PC-9 (cell line): ENCODE results near the gene SMIM12. TPM values are rescaled to one million over a fixed set of nuclear protein-coding genes. Genes with fewer than 3 reads are reported as not detected.
"Not testable (repeated sequence)": the region's sequence is repeated elsewhere in the genome, so short reads cannot be mapped to it uniquely, and the experiment has no call there.

Experiments used
- BruUV-seq: library from RNA; stranded (reverse); fragments of 400-500 nt; replicated peaks from 2 replicates; lab custom pipeline; 2021; lab: Mats Ljungman, UMichigan
- CTCF ChIA-PET: fragments of 300-600 bp; sonication (Branson Sonifier 250); formaldehyde crosslinking; loops from one replicate; lab custom pipeline; 2022; ENCODE audit warnings: antibody characterized with exemption; lab: Charles Lee
- POLR2A ChIA-PET: fragments of 300-600 bp; sonication (Branson Sonifier 250); formaldehyde crosslinking; loops from one replicate; lab custom pipeline; 2022; ENCODE audit warnings: antibody characterized with exemption; ENCODE audit not compliant: unreplicated experiment; lab: Charles Lee
- DNase-seq, 2 experiments: peaks; one replicate each; pipeline versions ENCODE4 v3.0.0 to v3.0.0-alpha.2; 2015 to 2022; ENCODE audit warnings: mixed read lengths in 1 of 2
- H2AFZ ChIP-seq: fragments of 200-600 bp; sonication (generic); 2 replicates; pipeline ENCODE4 v1.8.1; 2017; ENCODE audit warnings: antibody characterized with exemption
- H3F3A ChIP-seq: fragments of 200-600 bp; sonication (generic); 2 replicates; pipeline ENCODE4 v1.8.1; 2017; ENCODE audit warnings: antibody characterized with exemption, mild to moderate bottlenecking, low read depth; ENCODE audit not compliant: insufficient read depth
- H3K27ac ChIP-seq: fragments of 200-600 bp; sonication (generic); 2 replicates; pipeline ENCODE4 v1.6.1; 2016; ENCODE audit warnings: mixed run types
- H3K27me3 ChIP-seq: fragments of 200-600 bp; sonication (generic); 2 replicates; pipeline ENCODE4 v1.6.1; 2016; ENCODE audit warnings: low read depth, mixed run types; ENCODE audit not compliant: insufficient read depth
- H3K36me3 ChIP-seq: fragments of 200-600 bp; sonication (generic); 2 replicates; pipeline ENCODE4 v1.6.1; 2016; ENCODE audit warnings: low read depth, mixed run types
- H3K4me1 ChIP-seq: fragments of 200-600 bp; sonication (generic); replicated peaks from 2 replicates; pipeline ENCODE4 v1.6.1; 2016; ENCODE audit warnings: mixed run types; ENCODE audit not compliant: insufficient read depth
- H3K4me2 ChIP-seq: fragments of 200-600 bp; sonication (generic); 2 replicates; pipeline ENCODE4 v1.6.1; 2017; ENCODE audit warnings: mixed run types
- H3K4me3 ChIP-seq: fragments of 200-600 bp; sonication (generic); 2 replicates; pipeline ENCODE4 v1.6.1; 2016; ENCODE audit warnings: mixed run types
- H3K79me2 ChIP-seq: fragments of 200-600 bp; sonication (generic); 2 replicates; pipeline ENCODE4 v1.6.1; 2017; ENCODE audit warnings: low read depth, mixed run types
- H3K9me2 ChIP-seq: fragments of 200-600 bp; sonication (generic); 2 replicates; pipeline ENCODE4 v1.8.1; 2017; ENCODE audit warnings: mild to moderate bottlenecking; ENCODE audit not compliant: insufficient read depth
- H3K9me3 ChIP-seq: fragments of 200-600 bp; sonication (generic); 2 replicates; pipeline ENCODE4 v1.8.1; 2016; ENCODE audit warnings: low read depth; ENCODE audit not compliant: insufficient read depth
- H4K20me1 ChIP-seq: fragments of 200-600 bp; sonication (generic); 2 replicates; pipeline ENCODE4 v1.8.1; 2017; ENCODE audit not compliant: insufficient read depth
- EZH2 ChIP-seq: fragments of 200-600 bp; sonication (generic); IDR thresholded peaks from 2 replicates; pipeline ENCODE4 v1.8.0; 2017; ENCODE audit warnings: antibody characterized with exemption, low read depth
- intact Hi-C: fragments of 100-400 bp; cut with micrococcal nuclease; formaldehyde crosslinking; loops from one replicate; pipeline ENCODE4 v1.10.0; 2022; ENCODE audit not compliant: unreplicated experiment
- total RNA-seq: library from RNA; stranded (reverse); gene quantifications from 2 replicates; pipeline ENCODE4 v1.2.3, GENCODE V29; 2021
- TF ChIP-seq, protein P1 (sequence below): fragments of 200-600 bp; sonication (generic); conservative IDR thresholded peaks from 2 replicates; pipeline ENCODE4 v1.6.1; 2017; ENCODE audit warnings: mixed run types, antibody characterized with exemption, mild to moderate bottlenecking, moderate library complexity

SMIM12 gene
- total RNA-seq, 1 experiment from 2014 or later, result 17.4 TPM

DNA sequence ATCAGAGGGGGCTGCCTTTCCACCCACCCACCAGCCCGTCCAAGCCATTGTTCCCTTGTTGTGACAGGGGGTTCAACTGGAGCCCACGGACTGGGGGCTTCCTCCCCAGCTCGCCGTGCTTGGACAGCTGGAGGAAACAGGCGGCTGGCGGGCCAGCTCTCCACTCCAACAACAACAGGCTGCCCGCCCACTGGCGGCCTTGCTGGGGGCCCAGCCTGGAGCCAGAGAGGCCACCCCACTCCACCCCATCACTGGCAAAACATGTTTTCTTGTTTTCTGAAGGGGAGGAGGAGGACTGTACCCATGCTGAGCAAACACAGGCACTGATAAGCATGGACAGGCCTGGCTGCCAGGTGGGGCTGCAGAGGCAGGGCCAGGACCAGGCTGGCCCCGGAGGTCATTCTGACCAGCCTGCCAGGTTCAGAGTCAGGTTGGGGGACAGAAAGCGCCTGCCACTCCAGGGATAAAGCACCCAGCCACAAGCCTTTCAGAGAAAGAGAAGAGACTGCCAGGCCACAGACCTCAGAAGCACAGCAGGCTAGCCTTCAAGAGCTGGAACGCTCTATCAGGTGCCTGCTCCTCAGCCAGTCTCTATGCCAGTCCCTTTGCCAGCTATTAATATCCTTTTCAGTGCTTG lies 34.0 kb downstream of the SMIM12 start:
- TF ChIP-seq EZH2, result no peak
- TF ChIP-seq, protein P1, sequence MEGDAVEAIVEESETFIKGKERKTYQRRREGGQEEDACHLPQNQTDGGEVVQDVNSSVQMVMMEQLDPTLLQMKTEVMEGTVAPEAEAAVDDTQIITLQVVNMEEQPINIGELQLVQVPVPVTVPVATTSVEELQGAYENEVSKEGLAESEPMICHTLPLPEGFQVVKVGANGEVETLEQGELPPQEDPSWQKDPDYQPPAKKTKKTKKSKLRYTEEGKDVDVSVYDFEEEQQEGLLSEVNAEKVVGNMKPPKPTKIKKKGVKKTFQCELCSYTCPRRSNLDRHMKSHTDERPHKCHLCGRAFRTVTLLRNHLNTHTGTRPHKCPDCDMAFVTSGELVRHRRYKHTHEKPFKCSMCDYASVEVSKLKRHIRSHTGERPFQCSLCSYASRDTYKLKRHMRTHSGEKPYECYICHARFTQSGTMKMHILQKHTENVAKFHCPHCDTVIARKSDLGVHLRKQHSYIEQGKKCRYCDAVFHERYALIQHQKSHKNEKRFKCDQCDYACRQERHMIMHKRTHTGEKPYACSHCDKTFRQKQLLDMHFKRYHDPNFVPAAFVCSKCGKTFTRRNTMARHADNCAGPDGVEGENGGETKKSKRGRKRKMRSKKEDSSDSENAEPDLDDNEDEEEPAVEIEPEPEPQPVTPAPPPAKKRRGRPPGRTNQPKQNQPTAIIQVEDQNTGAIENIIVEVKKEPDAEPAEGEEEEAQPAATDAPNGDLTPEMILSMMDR, result no peak
- H2AFZ ChIP-seq, result no peak overlapping the region
- no peaks in the 10 kb centered on the region for H3F3A ChIP-seq
- H3K4me3 ChIP-seq, result no peak overlapping the region
- H3K79me2 ChIP-seq, result no peaks in the 10 kb centered on the region
- DNase-seq, result peak in 1 of 2 experiments; percentile 26
- no peak overlapping the region for H3K27ac ChIP-seq
- ChIA-PET CTCF (interaction anchor here (0.6 kb wide), 1 partner anchor 82 kb away, joined by 3 read pairs; no protein-coding TSS in a partner anchor), POLR2A (interaction anchor here (0.7 kb wide), 1 partner anchor 1026 kb away, joined by 3 read pairs; no protein-coding TSS in a partner anchor)
- no peaks in the 10 kb centered on the region for H3K36me3 ChIP-seq
- no peaks in the 10 kb centered on the region for H3K4me1 ChIP-seq
- H4K20me1 ChIP-seq, result no peaks in the 10 kb centered on the region
- intact Hi-C loops, result no loop called here
- BruUV-seq, result no TSS peak
- H3K27me3 ChIP-seq, result no peaks in the 10 kb centered on the region
- H3K4me2 ChIP-seq, result no peak overlapping the region
- no peaks in the 10 kb centered on the region for H3K9me3 ChIP-seq
- H3K9me2 ChIP-seq, result no peaks in the 10 kb centered on the region

DNA sequence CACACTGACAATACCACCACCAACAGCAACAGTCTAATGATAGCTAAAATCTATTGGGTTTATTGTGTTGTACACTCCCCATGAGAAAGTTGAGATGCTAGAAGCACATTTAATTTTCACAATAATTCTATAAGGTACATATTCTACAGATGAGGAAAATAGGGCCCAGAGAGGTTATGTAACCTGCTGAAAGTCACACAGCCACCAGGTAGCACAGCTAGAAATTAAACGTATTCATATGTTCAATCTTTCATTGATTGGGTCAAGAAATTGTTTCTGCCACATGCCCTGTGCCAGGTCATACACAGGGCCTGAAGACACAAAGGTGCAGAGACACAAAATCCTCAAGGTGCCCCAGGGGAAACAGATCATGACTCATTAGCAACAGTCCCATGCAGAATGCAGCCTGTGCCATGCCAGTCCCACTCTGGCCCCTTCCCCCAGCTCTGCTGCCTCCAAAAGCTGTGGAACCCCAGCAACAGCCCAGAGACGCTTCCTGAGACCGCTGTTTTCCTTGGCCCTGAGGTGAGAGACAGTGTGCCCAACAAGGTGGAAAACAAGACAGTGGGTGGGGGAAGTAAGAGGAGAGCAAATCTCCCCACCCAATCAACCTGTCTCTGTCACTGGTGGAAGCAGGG lies 34.6 kb downstream of the SMIM12 start:
- DNase-seq, result no peak
- no peak overlapping the region for H2AFZ ChIP-seq
- ChIA-PET CTCF (interaction anchor here (0.6 kb wide), 1 partner anchor 82 kb away, joined by 3 read pairs; no protein-coding TSS in a partner anchor), POLR2A (interaction anchor here (0.7 kb wide), 1 partner anchor 1026 kb away, joined by 3 read pairs; no protein-coding TSS in a partner anchor)
- no peaks in the 10 kb centered on the region for H3K79me2 ChIP-seq
- no peaks in the 10 kb centered on the region for H3K36me3 ChIP-seq
- H4K20me1 ChIP-seq, result no peaks in the 10 kb centered on the region
- H3K9me2 ChIP-seq, result no peaks in the 10 kb centered on the region
- H3K27ac ChIP-seq, result no peak overlapping the region
- H3K9me3 ChIP-seq, result no peaks in the 10 kb centered on the region
- H3K4me3 ChIP-seq, result no peak overlapping the region
- no peaks in the 10 kb centered on the region for H3K27me3 ChIP-seq
- no peak overlapping the region for H3K4me2 ChIP-seq
- intact Hi-C loops, result no loop called here
- no TSS peak for BruUV-seq
- H3K4me1 ChIP-seq, result no peaks in the 10 kb centered on the region
- TF ChIP-seq EZH2, result no peak
- H3F3A ChIP-seq, result no peaks in the 10 kb centered on the region

DNA sequence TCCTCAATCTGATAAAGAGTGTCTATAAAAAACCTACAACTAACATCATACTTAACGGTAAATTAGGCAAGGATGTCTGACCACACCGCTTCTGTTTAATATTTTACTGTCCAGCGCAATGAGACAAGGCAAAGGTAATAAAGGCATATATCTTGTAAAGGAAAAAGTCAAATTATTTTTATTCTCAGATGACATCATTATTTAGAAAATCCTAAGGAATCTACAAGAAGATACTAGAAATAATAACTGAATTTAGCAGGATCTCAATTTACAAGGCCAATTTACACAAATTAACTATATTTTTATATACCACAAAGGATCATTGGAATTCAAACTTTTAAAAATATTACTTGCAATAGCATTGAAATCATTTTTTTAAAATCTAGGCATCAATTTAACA lies 37.3 kb downstream of the SMIM12 start:
- Histone ChIP-seq H3K4me2 (no peak overlapping the region), H3K36me3 (no peaks in the 10 kb centered on the region), H4K20me1 (no peaks in the 10 kb centered on the region), H3K9me2 (no peaks in the 10 kb centered on the region), H3K27ac (no peak overlapping the region), H2AFZ (no peak overlapping the region), H3F3A (no peaks in the 10 kb centered on the region), H3K79me2 (no peaks in the 10 kb centered on the region), H3K27me3 (no peaks in the 10 kb centered on the region), H3K9me3 (no peaks in the 10 kb centered on the region), H3K4me3 (no peak overlapping the region), H3K4me1 (no peaks in the 10 kb centered on the region)
- no TSS peak for BruUV-seq
- POLR2A ChIA-PET, result no interaction called here
- intact Hi-C loops, result no loop called here
- TF ChIP-seq, protein P1, result no peak
- TF ChIP-seq EZH2, result no peak
- no peak for DNase-seq
- CTCF ChIA-PET, result no interaction called here

DNA sequence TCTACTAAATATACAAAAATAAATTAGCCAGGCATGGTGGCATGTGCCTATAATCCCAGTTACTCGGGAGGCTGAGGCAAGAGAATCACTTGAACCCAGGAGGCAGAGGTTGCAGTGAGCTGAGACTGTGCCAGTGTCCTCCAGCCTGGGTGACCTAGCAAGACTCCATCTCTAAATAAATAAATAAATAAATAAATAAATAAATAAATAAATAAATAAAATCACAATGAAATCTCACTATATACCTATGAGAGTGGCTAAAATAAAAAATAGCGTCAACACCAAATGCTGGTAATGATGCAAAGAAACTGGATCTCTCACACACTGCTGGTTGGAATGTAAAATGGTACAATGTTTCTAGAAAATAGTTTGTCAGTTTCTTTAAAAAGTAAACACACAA lies 40.7 kb downstream of the SMIM12 start:
- H4K20me1 ChIP-seq, DNase-seq, H2AFZ ChIP-seq, H3K4me3 ChIP-seq, CTCF ChIA-PET, POLR2A ChIA-PET, H3K79me2 ChIP-seq, intact Hi-C loops, BruUV-seq, H3K4me2 ChIP-seq, H3K36me3 ChIP-seq, H3F3A ChIP-seq, H3K9me2 ChIP-seq, H3K27ac ChIP-seq, H3K27me3 ChIP-seq, H3K4me1 ChIP-seq, H3K9me3 ChIP-seq: not testable (repeated sequence)
